SK-N-SH (cell line): ENCODE measurements around the gene PRRT2. TPM values are rescaled to one million over a fixed set of nuclear protein-coding genes. Genes with fewer than 3 reads are reported as not detected.

Experiments
- CTCF ChIA-PET: fragments of 300-600, 350-600 bp; formaldehyde crosslinking; extraction: SDS; loops from one replicate; lab custom pipeline; 2021; lab: Yijun Ruan, JAX
- POLR2A ChIA-PET: fragments of 350-600 bp; sonication (Branson Sonifier 250); formaldehyde crosslinking; extraction: SDS; loops from one replicate; lab custom pipeline; 2020; ENCODE audit warnings: antibody characterized with exemption, inconsistent platforms; lab: Yijun Ruan, JAX
- DNase-seq: peaks from one replicate; pipeline ENCODE4 v3.0.0; 2012
- H2AFZ ChIP-seq: fragments of 200-600 bp; sonication (generic); 2 replicates; pipeline ENCODE4 v1.8.1; 2016; ENCODE audit warnings: antibody characterized with exemption, mild to moderate bottlenecking, low read depth
- H3F3A ChIP-seq: fragments of 200-600 bp; sonication (generic); replicated peaks from 2 replicates; pipeline ENCODE3; 2016; ENCODE audit warnings: antibody characterized with exemption, mild to moderate bottlenecking; ENCODE audit not compliant: insufficient read depth
- H3K27ac ChIP-seq, 2 experiments: fragments of 200-500 bp in 1 of 2; fragments of 200-600 bp in 1 of 2; sonication (Bioruptor generic) in 1 of 2; sonication (generic), shearing (Covaris generic) in 1 of 2; 2 replicates each; pipeline versions ENCODE4 v1.5.1 to v1.6.1; 2014 to 2016; ENCODE audit warnings: low read depth in 2 of 2, inconsistent platforms in 1 of 2, low read length in 1 of 2, mild to moderate bottlenecking in 1 of 2, mixed read lengths in 1 of 2
- H3K27me3 ChIP-seq: fragments of 200-600 bp; sonication (generic), shearing (Covaris generic); 2 replicates; pipeline ENCODE4 v1.6.1; 2016; ENCODE audit warnings: mixed run types; ENCODE audit not compliant: insufficient read depth
- H3K36me3 ChIP-seq, 2 experiments: fragments of 200-500 bp in 1 of 2; fragments of 200-600 bp in 1 of 2; sonication (Bioruptor generic) in 1 of 2; sonication (generic) in 1 of 2; replicated peaks in 1 of 2; 2 replicates each; pipeline versions ENCODE3 to v1.5.1; 2014 to 2016; ENCODE audit warnings: low read length in 1 of 2, mild to moderate bottlenecking in 1 of 2; ENCODE audit not compliant: insufficient read depth in 2 of 2, control insufficient read depth in 1 of 2
- H3K4me1 ChIP-seq, 2 experiments: fragments of 200-500 bp in 1 of 2; fragments of 200-600 bp in 1 of 2; sonication (Bioruptor generic) in 1 of 2; sonication (generic), shearing (Covaris generic) in 1 of 2; 2 replicates each; pipeline versions ENCODE4 v1.5.1 to v1.6.1; 2014 to 2016; ENCODE audit warnings: low read depth in 1 of 2, low read length in 1 of 2, mixed run types in 1 of 2; ENCODE audit not compliant: insufficient read depth in 2 of 2, control insufficient read depth in 1 of 2
- H3K4me2 ChIP-seq: fragments of 200-600 bp; sonication (generic), shearing (Covaris generic); 2 replicates; pipeline ENCODE4 v1.6.1; 2017; ENCODE audit warnings: mixed run types
- H3K4me3 ChIP-seq, 2 experiments: fragments of 200-500 bp in 1 of 2; fragments of 200-600 bp in 1 of 2; sonication (Bioruptor generic) in 1 of 2; sonication (generic), shearing (Covaris generic) in 1 of 2; 2 replicates each; pipeline versions ENCODE4 v1.5.1 to v1.8.1; 2014 to 2016; ENCODE audit warnings: low read depth in 2 of 2, inconsistent platforms in 1 of 2, low read length in 1 of 2, mild to moderate bottlenecking in 1 of 2, mixed read lengths in 1 of 2, moderate library complexity in 1 of 2
- H3K79me2 ChIP-seq: fragments of 200-600 bp; sonication (generic); 2 replicates; pipeline ENCODE4 v1.8.1; 2017; ENCODE audit warnings: mild to moderate bottlenecking; ENCODE audit not compliant: insufficient read depth
- H3K9ac ChIP-seq: fragments of 200-600 bp; sonication (generic); 2 replicates; pipeline ENCODE4 v1.6.1; 2017; ENCODE audit warnings: mixed run types
- H3K9me2 ChIP-seq: fragments of 200-600 bp; sonication (generic); 2 replicates; pipeline ENCODE4 v1.6.1; 2017; ENCODE audit warnings: mixed run types
- H3K9me3 ChIP-seq: fragments of 200-600 bp; sonication (generic); 2 replicates; pipeline ENCODE4 v1.6.1; 2017; ENCODE audit warnings: mixed run types, mild to moderate bottlenecking, moderate library complexity
- H4K20me1 ChIP-seq: fragments of 200-600 bp; sonication (generic); 2 replicates; pipeline ENCODE4 v1.6.1; 2017; ENCODE audit warnings: mild to moderate bottlenecking, mixed run types; ENCODE audit not compliant: insufficient read depth
- CHD2 ChIP-seq: fragments of 150-350 bp; IDR thresholded peaks from 2 replicates; pipeline ENCODE4 v1.6.1; 2018; ENCODE audit warnings: low read length; ENCODE audit not compliant: partially characterized antibody
- FOXJ3 ChIP-seq: sonication (generic); formaldehyde crosslinking; IDR thresholded peaks from 2 replicates; pipeline ENCODE4 v1.5.1; 2020; ENCODE audit warnings: mild to moderate bottlenecking, missing genetic modification reagents
- GABPA ChIP-seq: IDR thresholded peaks from 2 replicates; pipeline ENCODE4 v1.4.0; 2012; ENCODE audit warnings: low read depth, mild to moderate bottlenecking
- GATA2 ChIP-seq: sonication (generic); formaldehyde crosslinking; IDR thresholded peaks from 2 replicates; pipeline ENCODE4 v1.5.0; 2020; ENCODE audit warnings: mild to moderate bottlenecking, missing genetic modification reagents
- POLR2AphosphoS5 ChIP-seq: IDR thresholded peaks from 2 replicates; pipeline ENCODE4 v1.6.1; 2012; ENCODE audit warnings: low read depth, low read length
- RAD21 ChIP-seq: IDR thresholded peaks from 2 replicates; pipeline ENCODE4 v1.6.1; 2012; ENCODE audit warnings: mild to moderate bottlenecking, low read length
- RFX5 ChIP-seq: IDR thresholded peaks from 2 replicates; pipeline ENCODE4 v1.6.1; 2012; ENCODE audit warnings: mild to moderate bottlenecking, improper control_type of control experiment, low read length
- SIN3A ChIP-seq: IDR thresholded peaks from 2 replicates; pipeline ENCODE4 v1.6.1; 2012; ENCODE audit warnings: low read depth, mild to moderate bottlenecking, low read length, moderate library complexity, borderline replicate concordance
- TCF12 ChIP-seq: IDR thresholded peaks from 2 replicates; pipeline ENCODE4 v1.4.0; 2012
- YY1 ChIP-seq: IDR thresholded peaks from 2 replicates; pipeline ENCODE4 v1.4.0; 2012; ENCODE audit warnings: low read depth, mild to moderate bottlenecking
- WGBS: methylation state at CpG from one replicate; pipeline ENCODE4 v1.1.6; 2017; ENCODE audit warnings: low lambda C conversion rate; 5-methylcytosine and 5-hydroxymethylcytosine counted together
- polyA plus RNA-seq, 3 experiments: library from polyadenylated mRNA; depleted of rRNA; stranded (reverse); fragments of >200 nt; gene quantifications; 2 replicates each; pipeline ENCODE4 v1.2.3, GENCODE V29; 2012
- TF ChIP-seq, protein P1 (sequence below): IDR thresholded peaks from 2 replicates; pipeline ENCODE4 v1.4.0; 2012; ENCODE audit warnings: low read depth, borderline replicate concordance
- TF ChIP-seq, protein P2 (sequence below): IDR thresholded peaks from 2 replicates; pipeline ENCODE4 v1.4.0; 2012; ENCODE audit warnings: low read depth, borderline replicate concordance
- TF ChIP-seq, protein P3 (sequence below): fragments of 150-350 bp; IDR thresholded peaks from 2 replicates; pipeline ENCODE4 v1.6.1; 2016; ENCODE audit warnings: mild to moderate bottlenecking, low read depth, low read length
- TF ChIP-seq, protein P4 (sequence below): IDR thresholded peaks from 2 replicates; pipeline ENCODE4 v1.6.1; 2012; ENCODE audit warnings: mild to moderate bottlenecking, low read depth, low read length, moderate library complexity
- TF ChIP-seq, protein P5 (sequence below): IDR thresholded peaks from 2 replicates; pipeline ENCODE4 v1.4.0; 2012; ENCODE audit warnings: low read depth
- TF ChIP-seq, protein P6 (sequence below): IDR thresholded peaks from 2 replicates; pipeline ENCODE4; 2012

PRRT2 gene
- polyA plus RNA-seq, 1 of the 3 experiments (the other 2 are of a cell fraction): 28.1 TPM

DNA sequence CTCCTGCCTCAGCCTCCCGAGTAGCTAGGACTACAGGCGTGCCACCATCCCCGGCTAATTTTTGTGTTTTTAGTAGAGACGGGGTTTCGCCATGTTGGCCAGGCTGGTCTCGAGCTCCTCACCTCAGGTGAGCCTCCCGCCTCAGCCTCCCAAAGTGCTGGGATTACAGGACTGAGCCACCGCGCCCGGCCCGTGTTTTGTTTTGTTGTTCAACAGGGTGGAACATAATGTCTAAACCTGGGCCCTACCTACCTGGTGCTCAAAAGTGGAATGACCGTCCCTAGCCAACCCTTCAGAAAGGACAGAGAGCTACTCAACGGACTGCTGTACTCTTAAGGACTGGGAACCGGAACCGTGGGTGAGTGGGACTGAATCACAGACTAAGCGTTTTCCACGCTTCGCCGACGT lies 22.2 kb upstream of the PRRT2 start:
- Histone ChIP-seq H3K27ac (peak overlapping the region; percentile 58 to 91), H3K9me3 (no peaks in the 10 kb centered on the region), H3K36me3 (no peaks in the 10 kb centered on the region), H2AFZ (peak overlapping the region; percentile 96), H3K4me1 (peaks cover 0 to 11% of the 10 kb centered on the region in 2 experiments; a peak in 1 of 4 replicates), H3K79me2 (peaks cover 42% of the 10 kb centered on the region), H3K9ac (peak overlapping the region; percentile 72), H3K27me3 (no peaks in the 10 kb centered on the region), H3K9me2 (no peaks in the 10 kb centered on the region), H3K4me3 (peak overlapping the region; percentile 61 to 87), H4K20me1 (no peaks in the 10 kb centered on the region; the same call in 1 of the 2 replicates), H3F3A (no peaks in the 10 kb centered on the region), H3K4me2 (peak overlapping the region; percentile 87)
- ChIA-PET POLR2A (interaction anchor here (0.6 to 1.4 kb wide), 10 partner anchors 13 to 276 kb away, joined by 3 to 19 read pairs (median 3); partner anchors contain the start of genes ALDOA, KCTD13, MAZ and PAGR1), CTCF (interaction anchor here (0.7 to 3.0 kb wide), 28 partner anchors 10 to 301 kb away, joined by 3 to 22 read pairs (median 4); partner anchors contain the start of genes CDIPT, HIRIP3, MVP and PAGR1)
- TF ChIP-seq RAD21 (no peak), POLR2AphosphoS5 (no peak), GABPA (no peak), SIN3A (no peak), RFX5 (no peak), TCF12 (no peak), CHD2 (no peak), GATA2 (CRISPR knock-in tag) (no peak), YY1 (no peak), FOXJ3 (CRISPR knock-in tag) (no peak)
- TF ChIP-seq, protein P1, sequence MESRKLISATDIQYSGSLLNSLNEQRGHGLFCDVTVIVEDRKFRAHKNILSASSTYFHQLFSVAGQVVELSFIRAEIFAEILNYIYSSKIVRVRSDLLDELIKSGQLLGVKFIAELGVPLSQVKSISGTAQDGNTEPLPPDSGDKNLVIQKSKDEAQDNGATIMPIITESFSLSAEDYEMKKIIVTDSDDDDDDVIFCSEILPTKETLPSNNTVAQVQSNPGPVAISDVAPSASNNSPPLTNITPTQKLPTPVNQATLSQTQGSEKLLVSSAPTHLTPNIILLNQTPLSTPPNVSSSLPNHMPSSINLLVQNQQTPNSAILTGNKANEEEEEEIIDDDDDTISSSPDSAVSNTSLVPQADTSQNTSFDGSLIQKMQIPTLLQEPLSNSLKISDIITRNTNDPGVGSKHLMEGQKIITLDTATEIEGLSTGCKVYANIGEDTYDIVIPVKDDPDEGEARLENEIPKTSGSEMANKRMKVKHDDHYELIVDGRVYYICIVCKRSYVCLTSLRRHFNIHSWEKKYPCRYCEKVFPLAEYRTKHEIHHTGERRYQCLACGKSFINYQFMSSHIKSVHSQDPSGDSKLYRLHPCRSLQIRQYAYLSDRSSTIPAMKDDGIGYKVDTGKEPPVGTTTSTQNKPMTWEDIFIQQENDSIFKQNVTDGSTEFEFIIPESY: no peak
- TF ChIP-seq, protein P2, sequence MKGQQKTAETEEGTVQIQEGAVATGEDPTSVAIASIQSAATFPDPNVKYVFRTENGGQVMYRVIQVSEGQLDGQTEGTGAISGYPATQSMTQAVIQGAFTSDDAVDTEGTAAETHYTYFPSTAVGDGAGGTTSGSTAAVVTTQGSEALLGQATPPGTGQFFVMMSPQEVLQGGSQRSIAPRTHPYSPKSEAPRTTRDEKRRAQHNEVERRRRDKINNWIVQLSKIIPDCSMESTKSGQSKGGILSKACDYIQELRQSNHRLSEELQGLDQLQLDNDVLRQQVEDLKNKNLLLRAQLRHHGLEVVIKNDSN: no peak
- TF ChIP-seq, protein P3, sequence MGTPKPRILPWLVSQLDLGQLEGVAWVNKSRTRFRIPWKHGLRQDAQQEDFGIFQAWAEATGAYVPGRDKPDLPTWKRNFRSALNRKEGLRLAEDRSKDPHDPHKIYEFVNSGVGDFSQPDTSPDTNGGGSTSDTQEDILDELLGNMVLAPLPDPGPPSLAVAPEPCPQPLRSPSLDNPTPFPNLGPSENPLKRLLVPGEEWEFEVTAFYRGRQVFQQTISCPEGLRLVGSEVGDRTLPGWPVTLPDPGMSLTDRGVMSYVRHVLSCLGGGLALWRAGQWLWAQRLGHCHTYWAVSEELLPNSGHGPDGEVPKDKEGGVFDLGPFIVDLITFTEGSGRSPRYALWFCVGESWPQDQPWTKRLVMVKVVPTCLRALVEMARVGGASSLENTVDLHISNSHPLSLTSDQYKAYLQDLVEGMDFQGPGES: no peak
- TF ChIP-seq, protein P4, sequence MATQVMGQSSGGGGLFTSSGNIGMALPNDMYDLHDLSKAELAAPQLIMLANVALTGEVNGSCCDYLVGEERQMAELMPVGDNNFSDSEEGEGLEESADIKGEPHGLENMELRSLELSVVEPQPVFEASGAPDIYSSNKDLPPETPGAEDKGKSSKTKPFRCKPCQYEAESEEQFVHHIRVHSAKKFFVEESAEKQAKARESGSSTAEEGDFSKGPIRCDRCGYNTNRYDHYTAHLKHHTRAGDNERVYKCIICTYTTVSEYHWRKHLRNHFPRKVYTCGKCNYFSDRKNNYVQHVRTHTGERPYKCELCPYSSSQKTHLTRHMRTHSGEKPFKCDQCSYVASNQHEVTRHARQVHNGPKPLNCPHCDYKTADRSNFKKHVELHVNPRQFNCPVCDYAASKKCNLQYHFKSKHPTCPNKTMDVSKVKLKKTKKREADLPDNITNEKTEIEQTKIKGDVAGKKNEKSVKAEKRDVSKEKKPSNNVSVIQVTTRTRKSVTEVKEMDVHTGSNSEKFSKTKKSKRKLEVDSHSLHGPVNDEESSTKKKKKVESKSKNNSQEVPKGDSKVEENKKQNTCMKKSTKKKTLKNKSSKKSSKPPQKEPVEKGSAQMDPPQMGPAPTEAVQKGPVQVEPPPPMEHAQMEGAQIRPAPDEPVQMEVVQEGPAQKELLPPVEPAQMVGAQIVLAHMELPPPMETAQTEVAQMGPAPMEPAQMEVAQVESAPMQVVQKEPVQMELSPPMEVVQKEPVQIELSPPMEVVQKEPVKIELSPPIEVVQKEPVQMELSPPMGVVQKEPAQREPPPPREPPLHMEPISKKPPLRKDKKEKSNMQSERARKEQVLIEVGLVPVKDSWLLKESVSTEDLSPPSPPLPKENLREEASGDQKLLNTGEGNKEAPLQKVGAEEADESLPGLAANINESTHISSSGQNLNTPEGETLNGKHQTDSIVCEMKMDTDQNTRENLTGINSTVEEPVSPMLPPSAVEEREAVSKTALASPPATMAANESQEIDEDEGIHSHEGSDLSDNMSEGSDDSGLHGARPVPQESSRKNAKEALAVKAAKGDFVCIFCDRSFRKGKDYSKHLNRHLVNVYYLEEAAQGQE: no peak
- TF ChIP-seq, protein P5, sequence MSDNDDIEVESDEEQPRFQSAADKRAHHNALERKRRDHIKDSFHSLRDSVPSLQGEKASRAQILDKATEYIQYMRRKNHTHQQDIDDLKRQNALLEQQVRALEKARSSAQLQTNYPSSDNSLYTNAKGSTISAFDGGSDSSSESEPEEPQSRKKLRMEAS: no peak
- TF ChIP-seq, protein P6, sequence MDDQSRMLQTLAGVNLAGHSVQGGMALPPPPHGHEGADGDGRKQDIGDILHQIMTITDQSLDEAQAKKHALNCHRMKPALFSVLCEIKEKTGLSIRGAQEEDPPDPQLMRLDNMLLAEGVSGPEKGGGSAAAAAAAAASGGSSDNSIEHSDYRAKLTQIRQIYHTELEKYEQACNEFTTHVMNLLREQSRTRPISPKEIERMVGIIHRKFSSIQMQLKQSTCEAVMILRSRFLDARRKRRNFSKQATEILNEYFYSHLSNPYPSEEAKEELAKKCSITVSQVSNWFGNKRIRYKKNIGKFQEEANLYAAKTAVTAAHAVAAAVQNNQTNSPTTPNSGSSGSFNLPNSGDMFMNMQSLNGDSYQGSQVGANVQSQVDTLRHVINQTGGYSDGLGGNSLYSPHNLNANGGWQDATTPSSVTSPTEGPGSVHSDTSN: no peak
- DNase-seq: no peak
- WGBS: 94% methylated on average over 11 of the region's 20 CpGs
